Brain microvascular endothelial cell (primary cell): ENCODE measurements around the gene ABL1.
"Not testable (repeated sequence)": the region's sequence is repeated elsewhere in the genome, so short reads cannot be mapped to it uniquely, and the experiment has no call there.

Experiments used
- DNase-seq: peaks from one replicate; pipeline ENCODE4 v3.0.0-alpha.2; 2020
- H3K27ac ChIP-seq: fragments of 250-450 bp; sonication (Bioruptor Pico); 2 replicates; pipeline ENCODE4 v1.5.1; 2020; ENCODE audit warnings: mild to moderate bottlenecking, moderate library complexity
- H3K27me3 ChIP-seq: fragments of 250-450 bp; sonication (Bioruptor Pico); replicated peaks from 2 replicates; pipeline ENCODE4 v1.5.1; 2020; ENCODE audit warnings: mild to moderate bottlenecking
- H3K36me3 ChIP-seq: fragments of 250-450 bp; sonication (Bioruptor Pico); replicated peaks from 2 replicates; pipeline ENCODE4 v1.5.1; 2020; ENCODE audit warnings: mild to moderate bottlenecking
- H3K4me3 ChIP-seq: 2 replicates; pipeline ENCODE4 v1.5.1; 2011; ENCODE audit warnings: low read depth, mild to moderate bottlenecking, control low read depth, low read length, moderate library complexity
- in situ Hi-C: cut with HindIII; loops from 2 replicates; pipeline ENCODE4 v1.10.0; 2017; ENCODE audit warnings: low sequenced_read_pairs, low pct_ligation_motif_present
- TF ChIP-seq, protein P1 (sequence below): IDR thresholded peaks from 2 replicates; pipeline ENCODE4 v1.5.1; 2011; ENCODE audit warnings: low read depth, mild to moderate bottlenecking, moderate library complexity, low read length, control low read depth, inconsistent platforms; ENCODE audit errors: missing control alignments

Gene ABL1

DNA sequence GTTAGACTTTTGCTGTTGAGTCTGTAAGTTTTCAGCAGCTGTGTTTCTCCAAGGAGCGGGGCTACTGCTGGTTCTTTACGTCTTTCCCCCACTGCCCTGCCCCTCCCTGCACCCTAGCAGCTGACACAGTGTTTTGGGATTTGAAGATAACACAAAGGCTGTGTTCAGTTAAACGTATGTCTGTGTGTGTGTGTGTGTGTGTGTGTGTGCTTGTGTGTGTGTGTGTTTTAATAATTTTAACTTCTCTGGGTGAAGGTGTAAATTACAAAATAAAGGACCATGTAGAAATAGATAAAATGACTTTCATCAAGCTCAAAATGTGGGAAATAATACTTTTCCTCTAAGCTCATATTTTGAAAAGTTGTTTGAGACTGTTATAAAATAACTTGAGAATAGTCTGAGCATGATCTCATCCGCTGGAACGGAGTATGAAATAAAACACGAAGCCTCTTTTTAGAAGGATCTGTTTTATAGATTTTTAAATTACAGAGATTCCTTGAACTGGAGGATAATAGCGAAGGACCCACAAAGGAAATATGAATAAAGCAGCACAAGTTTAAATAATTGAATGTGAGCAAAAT, 10.9 kb downstream of the ABL1 start:
- DNase-seq, result peak; percentile 95
- no peaks in the 10 kb centered on the region for H3K27me3 ChIP-seq
- TF ChIP-seq, protein P1, sequence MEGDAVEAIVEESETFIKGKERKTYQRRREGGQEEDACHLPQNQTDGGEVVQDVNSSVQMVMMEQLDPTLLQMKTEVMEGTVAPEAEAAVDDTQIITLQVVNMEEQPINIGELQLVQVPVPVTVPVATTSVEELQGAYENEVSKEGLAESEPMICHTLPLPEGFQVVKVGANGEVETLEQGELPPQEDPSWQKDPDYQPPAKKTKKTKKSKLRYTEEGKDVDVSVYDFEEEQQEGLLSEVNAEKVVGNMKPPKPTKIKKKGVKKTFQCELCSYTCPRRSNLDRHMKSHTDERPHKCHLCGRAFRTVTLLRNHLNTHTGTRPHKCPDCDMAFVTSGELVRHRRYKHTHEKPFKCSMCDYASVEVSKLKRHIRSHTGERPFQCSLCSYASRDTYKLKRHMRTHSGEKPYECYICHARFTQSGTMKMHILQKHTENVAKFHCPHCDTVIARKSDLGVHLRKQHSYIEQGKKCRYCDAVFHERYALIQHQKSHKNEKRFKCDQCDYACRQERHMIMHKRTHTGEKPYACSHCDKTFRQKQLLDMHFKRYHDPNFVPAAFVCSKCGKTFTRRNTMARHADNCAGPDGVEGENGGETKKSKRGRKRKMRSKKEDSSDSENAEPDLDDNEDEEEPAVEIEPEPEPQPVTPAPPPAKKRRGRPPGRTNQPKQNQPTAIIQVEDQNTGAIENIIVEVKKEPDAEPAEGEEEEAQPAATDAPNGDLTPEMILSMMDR, result no peak
- in situ Hi-C loops, result no loop called here
- H3K27ac ChIP-seq, result peak overlapping the region; percentile 97
- H3K36me3 ChIP-seq, result peaks cover 6% of the 10 kb centered on the region
- peak overlapping the region; percentile 34 for H3K4me3 ChIP-seq

DNA sequence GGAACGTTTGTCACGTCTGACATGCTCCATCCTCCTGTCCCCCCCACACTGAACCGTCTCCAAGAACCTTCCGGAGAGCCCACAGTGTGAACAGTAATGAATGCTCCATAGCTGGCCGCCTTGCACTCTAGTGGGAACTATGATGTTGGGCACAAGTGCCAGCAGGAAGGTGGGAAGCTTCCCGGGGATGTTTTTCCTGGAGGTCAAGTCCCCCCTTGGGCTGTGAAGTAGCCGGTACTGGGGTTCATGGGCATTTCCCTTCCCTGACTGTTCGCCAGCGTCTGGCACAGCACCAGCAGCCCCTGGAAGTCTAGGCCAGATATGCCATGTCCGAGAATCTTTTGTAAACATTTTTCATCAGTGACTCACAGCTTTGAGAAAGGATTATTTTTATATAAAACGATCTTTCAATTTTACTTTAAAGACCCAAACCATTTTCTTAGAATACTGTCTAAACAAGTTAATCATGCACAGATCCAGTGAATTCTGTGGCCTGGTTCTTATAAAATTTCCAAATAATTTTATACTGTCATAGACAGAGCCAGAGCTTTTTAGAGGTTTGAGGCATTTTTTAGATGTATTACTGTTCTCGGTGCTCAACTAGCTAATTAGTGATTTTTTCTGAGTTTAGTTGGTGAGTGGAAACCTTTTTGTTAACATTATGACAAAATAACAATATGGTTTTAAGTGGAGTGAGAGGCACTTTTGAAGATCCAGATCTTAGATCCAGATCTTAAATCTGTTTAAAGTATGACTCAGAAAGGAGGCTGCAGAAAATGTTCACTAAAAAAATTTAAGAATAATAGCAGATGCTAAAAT, 11.6 kb downstream of the ABL1 start:
- peak; percentile 86 for DNase-seq
- peak overlapping the region; percentile 34 for H3K4me3 ChIP-seq
- TF ChIP-seq, protein P1, result no peak
- peaks cover 6% of the 10 kb centered on the region for H3K36me3 ChIP-seq
- H3K27me3 ChIP-seq, result no peaks in the 10 kb centered on the region
- in situ Hi-C loops, result no loop called here
- H3K27ac ChIP-seq, result peak overlapping the region; percentile 97

DNA sequence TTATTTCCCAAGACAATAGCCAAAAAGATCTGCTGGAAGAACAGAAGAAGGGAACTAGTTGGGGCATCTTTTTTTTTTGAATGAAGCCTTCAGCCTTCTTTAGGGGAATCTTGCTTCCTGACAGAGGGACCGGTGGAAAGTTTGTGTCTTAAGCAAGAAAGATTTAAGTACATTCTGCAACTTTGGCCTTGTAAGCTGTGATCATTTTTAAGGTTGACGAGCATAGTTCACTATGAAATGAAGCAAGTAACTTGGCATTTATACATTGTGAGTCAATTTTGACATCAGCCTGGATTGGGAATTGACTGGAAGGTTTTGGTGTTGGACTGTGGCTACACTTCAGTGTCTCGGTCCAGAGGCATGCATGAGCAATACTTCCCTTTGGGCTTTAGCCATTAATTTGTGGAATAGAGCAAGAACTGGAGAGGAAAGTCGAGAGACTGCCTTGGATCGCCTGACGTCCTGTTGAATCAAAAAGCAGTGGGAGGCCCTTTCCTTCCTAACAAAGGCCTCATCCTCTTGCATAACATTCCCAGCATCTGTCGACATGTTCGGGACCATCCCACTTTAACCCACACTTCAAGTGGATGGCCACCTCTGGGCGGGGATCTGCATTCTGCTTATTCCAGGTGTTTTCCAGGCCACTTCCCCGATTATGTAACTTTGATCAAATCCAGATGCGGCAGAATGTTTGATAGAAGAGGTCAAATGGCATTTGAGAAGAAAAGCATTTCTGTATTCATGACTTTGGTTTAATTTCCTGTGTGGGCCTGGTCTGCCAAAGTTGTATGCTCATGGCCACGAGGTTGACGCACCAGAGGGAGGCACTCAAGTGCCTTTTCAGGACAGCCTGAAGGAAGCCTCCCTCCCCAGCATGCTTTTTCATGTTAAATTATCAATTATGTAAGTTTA, 12.5 kb downstream of the ABL1 start:
- no peak overlapping the region for H3K4me3 ChIP-seq
- TF ChIP-seq, protein P1, result peak; percentile 56

DNA sequence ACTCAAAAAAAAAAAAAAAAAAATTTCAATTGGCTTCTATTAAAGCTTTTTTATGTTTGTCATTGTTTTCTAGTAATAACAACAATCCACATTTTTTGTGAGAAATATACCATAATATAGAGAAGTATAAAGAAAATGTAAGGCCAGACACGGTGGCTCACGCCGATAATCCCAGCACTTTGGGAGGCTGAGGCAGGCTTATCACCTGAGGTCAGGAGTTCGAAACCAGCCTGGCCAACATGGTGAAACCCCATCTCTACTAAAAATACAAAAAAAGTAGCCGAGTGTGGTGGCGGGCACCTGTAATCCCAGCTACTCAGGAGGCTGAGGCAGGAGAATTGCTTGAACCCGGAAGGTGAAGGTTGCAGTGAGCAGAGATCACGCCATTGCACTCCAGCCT, 13.5 kb downstream of the ABL1 start:
- in situ Hi-C loops, result not testable (repeated sequence)

More for the DNA sequence above, 12.5 kb downstream of the ABL1 start:
- Histone ChIP-seq H3K27me3 (no peaks in the 10 kb centered on the region), H3K27ac (peak overlapping the region; percentile 97), H3K36me3 (peaks cover 6% of the 10 kb centered on the region)
- in situ Hi-C loops, result no loop called here
- peak; percentile 97 for DNase-seq

DNA sequence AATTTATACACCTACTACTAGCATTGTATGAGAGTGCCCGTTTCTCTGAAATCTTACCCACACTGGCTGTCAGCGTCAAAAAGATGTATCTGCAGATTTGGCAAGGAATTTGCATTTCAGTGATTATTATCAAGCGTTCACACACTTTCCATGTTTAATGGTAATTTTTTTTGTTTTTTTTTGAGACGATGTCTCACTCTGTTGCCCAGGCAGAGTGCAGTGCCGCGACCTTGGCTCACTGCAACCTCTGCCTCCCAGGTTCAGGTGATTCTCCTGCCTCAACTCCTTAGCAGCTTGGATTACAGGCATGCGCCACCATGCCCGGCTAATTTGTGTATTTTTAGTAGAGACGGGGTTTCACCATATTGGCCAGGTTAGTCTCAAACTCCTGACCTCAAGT, 14.3 kb downstream of the ABL1 start:
- H3K36me3 ChIP-seq, result peaks cover 17% of the 10 kb centered on the region
- H3K27me3 ChIP-seq, result no peaks in the 10 kb centered on the region
- DNase-seq, result no peak
- peak overlapping the region; percentile 97 for H3K27ac ChIP-seq
- TF ChIP-seq, protein P1, result no peak
- H3K4me3 ChIP-seq, result no peak overlapping the region
- in situ Hi-C loops, result no loop called here

More for the DNA sequence above, 13.5 kb downstream of the ABL1 start:
- H3K27ac ChIP-seq, result peak overlapping the region; percentile 97
- H3K4me3 ChIP-seq, H3K27me3 ChIP-seq, DNase-seq, H3K36me3 ChIP-seq: not testable (repeated sequence)
